Measurements from ENCODE around the gene TMED1.
"Not testable (repeated sequence)": the region's sequence is repeated elsewhere in the genome, so short reads cannot be mapped to it uniquely, and the experiment has no call there.

The TMED1 gene

DNA sequence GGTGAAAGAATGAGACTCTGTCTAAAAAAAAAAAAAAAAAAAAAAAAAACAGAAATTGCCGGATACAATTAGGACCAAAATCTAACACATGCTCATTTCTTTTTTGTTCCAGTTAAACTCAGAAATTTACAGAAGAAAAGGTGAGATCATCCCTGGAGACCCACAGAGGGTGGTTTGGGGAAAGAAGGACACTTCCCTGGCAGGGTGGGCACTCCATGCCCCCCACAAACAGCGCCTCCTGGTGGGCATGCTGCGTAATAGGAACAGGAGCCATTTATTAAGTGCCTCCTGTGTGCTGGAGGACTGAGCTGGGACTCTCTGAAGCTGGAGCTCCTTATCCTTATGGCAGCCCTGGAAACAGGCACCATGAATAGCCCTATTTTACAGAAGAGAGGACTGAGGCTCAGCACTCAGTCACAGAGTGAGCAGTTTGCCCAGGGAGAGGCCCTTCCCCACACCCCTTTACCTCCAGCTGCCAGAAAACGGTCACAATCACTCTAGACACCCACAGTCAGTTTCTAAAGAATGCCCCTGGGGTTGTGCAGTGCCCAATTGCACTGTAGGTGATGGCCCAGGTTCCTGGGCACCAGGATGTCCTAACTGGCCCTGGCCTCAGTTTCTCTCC lies 22.3 kb upstream of the TMED1 start:
- Histone ChIP-seq H3K4me2 (ENCODE audit: low read length) (no peak overlapping the region), H3K14ac (ENCODE audit: low read length) (no peak overlapping the region), H3K4ac (ENCODE audit: low read depth, low read length) (no peak overlapping the region), H3K79me1 (ENCODE audit: low read length) (no peaks in the 10 kb centered on the region), H3K4me3 (ENCODE audit: low read depth, low read length) (no peak overlapping the region), H2AK5ac (ENCODE audit: low read length) (no peak overlapping the region), H3K4me1 (ENCODE audit: control insufficient read depth in 1 of 2, insufficient read depth in 2 of 2, low read length in 2 of 2) (peaks cover 0 to 1% of the 10 kb centered on the region in 2 experiments), H2BK120ac (ENCODE audit: insufficient read depth, low read length, poor library complexity) (no peak overlapping the region), H4K12ac (ENCODE audit: low read depth, low read length) (no peak overlapping the region), H3K23ac (ENCODE audit: low read length) (no peak overlapping the region), H2BK5ac (ENCODE audit: low read depth, low read length, poor library complexity) (no peak overlapping the region), H3K9me3 (ENCODE audit: insufficient read depth, low read depth, low read length) (no peaks in the 10 kb centered on the region), H3K9ac (ENCODE audit: low read length) (peak overlapping the region; percentile 12), H3K18ac (ENCODE audit: low read length) (no peak overlapping the region), H2BK12ac (ENCODE audit: low read length) (no peak overlapping the region), H4K91ac (ENCODE audit: low read depth, low read length) (no peak overlapping the region), H3K79me2 (ENCODE audit: control insufficient read depth, insufficient read depth, low read length, poor library complexity) (no peaks in the 10 kb centered on the region), H3K36me3 (ENCODE audit: control insufficient read depth in 1 of 2, insufficient read depth in 2 of 2, low read length in 2 of 2) (no peaks in the 10 kb centered on the region), H3K27ac (ENCODE audit: low read depth, low read length) (no peak overlapping the region), H3K27me3 (ENCODE audit: insufficient read depth, low read length) (no peaks in the 10 kb centered on the region), H2AFZ (ENCODE audit: insufficient read depth, low read length, poor library complexity) (no peak overlapping the region), H4K8ac (ENCODE audit: low read depth, low read length) (no peak overlapping the region)
- DNase-seq, result no peak
- WGBS (ENCODE audit: extremely low coverage, insufficient coverage, insufficient read length), result no CpG with 5 or more reads among the region's 4 CpGs

- not testable (repeated sequence) for H4K8ac ChIP-seq (ENCODE audit: low read depth, low read length); H3K4ac ChIP-seq (ENCODE audit: low read depth, low read length); H3K4me2 ChIP-seq (ENCODE audit: low read length); H4K12ac ChIP-seq (ENCODE audit: low read depth, low read length); H3K18ac ChIP-seq (ENCODE audit: low read length); H3K4me1 ChIP-seq (ENCODE audit: control insufficient read depth in 1 of 2, insufficient read depth in 2 of 2, low read length in 2 of 2); H3K14ac ChIP-seq (ENCODE audit: low read length); H3K27me3 ChIP-seq (ENCODE audit: insufficient read depth, low read length); H3K36me3 ChIP-seq (ENCODE audit: control insufficient read depth in 1 of 2, insufficient read depth in 2 of 2, low read length in 2 of 2); H3K79me1 ChIP-seq (ENCODE audit: low read length); DNase-seq; H2AK5ac ChIP-seq (ENCODE audit: low read length); H3K27ac ChIP-seq (ENCODE audit: low read depth, low read length); H2BK5ac ChIP-seq (ENCODE audit: low read depth, low read length, poor library complexity); H3K23ac ChIP-seq (ENCODE audit: low read length); H2BK12ac ChIP-seq (ENCODE audit: low read length); H4K91ac ChIP-seq (ENCODE audit: low read depth, low read length); H3K4me3 ChIP-seq (ENCODE audit: low read depth, low read length); H3K9me3 ChIP-seq (ENCODE audit: insufficient read depth, low read depth, low read length); H3K79me2 ChIP-seq (ENCODE audit: control insufficient read depth, insufficient read depth, low read length, poor library complexity); H2BK120ac ChIP-seq (ENCODE audit: insufficient read depth, low read length, poor library complexity); H2AFZ ChIP-seq (ENCODE audit: insufficient read depth, low read length, poor library complexity); H3K9ac ChIP-seq (ENCODE audit: low read length)
- no CpG with 5 or more reads among the region's 1 CpG for WGBS (ENCODE audit: extremely low coverage, insufficient coverage, insufficient read length)
Measured at GRCh38 chr19:10856899-10857298, 20.9 kb upstream of the TMED1 start.

DNA sequence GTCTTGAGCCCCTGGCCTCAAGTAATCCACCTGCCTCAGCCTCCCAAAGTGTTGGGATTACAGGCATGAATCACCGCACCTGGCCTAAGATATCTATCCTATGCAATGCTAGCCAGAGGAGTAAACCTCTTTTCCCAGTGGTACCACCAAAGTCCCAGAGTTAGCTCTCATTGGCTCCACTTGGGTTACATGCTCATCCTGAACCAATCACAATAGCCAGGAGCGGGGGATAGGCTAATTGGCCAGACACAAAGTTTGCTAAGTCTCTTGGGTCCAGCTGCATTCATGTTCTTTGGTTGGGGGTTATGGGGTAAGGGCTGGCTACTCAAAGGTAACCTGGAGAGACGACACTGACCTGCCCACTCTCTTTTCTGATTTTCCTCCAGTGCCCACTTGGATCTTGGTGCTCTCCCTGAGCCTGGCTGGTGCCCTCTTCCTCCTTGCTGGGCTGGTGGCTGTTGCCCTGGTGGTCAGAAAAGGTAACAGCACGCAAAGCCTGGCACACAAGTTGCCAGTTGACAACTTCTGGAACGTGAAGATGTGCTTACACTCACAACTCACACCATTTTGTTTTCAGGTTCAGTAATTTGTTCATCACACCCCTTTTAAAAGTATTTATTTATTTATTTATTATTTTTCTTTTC lies 20.0 kb upstream of the TMED1 start:
- DNase-seq, result peak in 1 of 2 donors; percentile 43
- WGBS (ENCODE audit: extremely low coverage, insufficient coverage, insufficient read length), result no CpG with 5 or more reads among the region's 5 CpGs
- H2AK5ac ChIP-seq (ENCODE audit: low read length), result no peak overlapping the region
- no peak overlapping the region for H4K12ac ChIP-seq (ENCODE audit: low read depth, low read length)
- no peak overlapping the region for H4K91ac ChIP-seq (ENCODE audit: low read depth, low read length)
- no peak overlapping the region for H3K4me2 ChIP-seq (ENCODE audit: low read length)
- H3K23ac ChIP-seq (ENCODE audit: low read length), result no peak overlapping the region
- no peak overlapping the region for H2AFZ ChIP-seq (ENCODE audit: insufficient read depth, low read length, poor library complexity)
- H3K27me3 ChIP-seq (ENCODE audit: insufficient read depth, low read length), result no peaks in the 10 kb centered on the region
- no peak overlapping the region for H3K4ac ChIP-seq (ENCODE audit: low read depth, low read length)
- H3K27ac ChIP-seq (ENCODE audit: low read depth, low read length), result no peak overlapping the region
- no peak overlapping the region for H2BK5ac ChIP-seq (ENCODE audit: low read depth, low read length, poor library complexity)
- no peak overlapping the region for H3K4me3 ChIP-seq (ENCODE audit: low read depth, low read length)
- no peak overlapping the region for H3K18ac ChIP-seq (ENCODE audit: low read length)
- H3K4me1 ChIP-seq (ENCODE audit: control insufficient read depth in 1 of 2, insufficient read depth in 2 of 2, low read length in 2 of 2), result no peaks in the 10 kb centered on the region
- H2BK12ac ChIP-seq (ENCODE audit: low read length), result no peak overlapping the region
- no peak overlapping the region for H3K9ac ChIP-seq (ENCODE audit: low read length)
- H2BK120ac ChIP-seq (ENCODE audit: insufficient read depth, low read length, poor library complexity), result no peak overlapping the region
- H3K79me1 ChIP-seq (ENCODE audit: low read length), result no peaks in the 10 kb centered on the region
- H3K9me3 ChIP-seq (ENCODE audit: insufficient read depth, low read depth, low read length), result peaks cover 3% of the 10 kb centered on the region
- H3K36me3 ChIP-seq (ENCODE audit: control insufficient read depth in 1 of 2, insufficient read depth in 2 of 2, low read length in 2 of 2), result no peaks in the 10 kb centered on the region
- H3K14ac ChIP-seq (ENCODE audit: low read length), result no peak overlapping the region
- no peaks in the 10 kb centered on the region for H3K79me2 ChIP-seq (ENCODE audit: control insufficient read depth, insufficient read depth, low read length, poor library complexity)
- no peak overlapping the region for H4K8ac ChIP-seq (ENCODE audit: low read depth, low read length)

DNA sequence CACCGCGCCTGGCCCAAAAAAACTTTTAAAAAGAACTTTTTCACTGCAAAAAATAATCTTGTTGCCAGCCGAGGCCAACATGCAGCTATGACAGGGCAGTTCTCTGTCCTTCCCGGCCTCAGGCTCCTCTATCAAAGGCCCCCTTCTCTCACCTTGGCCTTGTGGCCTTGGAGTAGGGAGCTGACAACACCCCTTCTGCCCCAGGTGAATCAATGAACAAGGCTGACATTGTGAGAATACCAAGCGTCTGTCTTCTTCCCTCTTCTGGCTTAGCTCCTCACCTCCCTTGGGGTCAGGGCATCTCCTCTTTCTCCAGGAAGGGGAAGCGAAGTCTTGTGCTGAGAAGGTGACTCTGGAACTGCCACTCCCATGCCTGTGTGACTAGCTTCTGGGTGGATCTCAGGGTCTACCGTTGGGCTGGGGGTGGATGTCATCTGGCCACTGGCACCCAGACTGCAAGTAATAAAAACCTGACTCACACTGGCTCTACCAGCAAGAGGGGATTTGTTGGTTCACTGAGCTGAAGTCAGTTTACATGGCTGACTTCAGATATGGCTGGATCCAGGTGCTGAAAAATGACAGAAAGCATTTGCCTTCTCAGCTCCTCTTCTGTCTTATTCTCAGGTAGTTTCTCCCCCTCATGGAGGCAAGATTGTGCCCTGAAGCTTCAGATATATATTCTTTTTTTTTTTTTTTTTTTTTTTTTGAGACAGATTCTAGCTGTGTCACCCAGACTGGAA lies 18.5 kb upstream of the TMED1 start:
- no peak overlapping the region for H2BK5ac ChIP-seq (ENCODE audit: low read depth, low read length, poor library complexity)
- H3K9ac ChIP-seq (ENCODE audit: low read length), result no peak overlapping the region
- no peaks in the 10 kb centered on the region for H3K27me3 ChIP-seq (ENCODE audit: insufficient read depth, low read length)
- H3K4me3 ChIP-seq (ENCODE audit: low read depth, low read length), result no peak overlapping the region
- no peak overlapping the region for H2BK120ac ChIP-seq (ENCODE audit: insufficient read depth, low read length, poor library complexity)
- WGBS (ENCODE audit: extremely low coverage, insufficient coverage, insufficient read length), result no CpG with 5 or more reads among the region's 7 CpGs
- no peaks in the 10 kb centered on the region for H3K79me2 ChIP-seq (ENCODE audit: control insufficient read depth, insufficient read depth, low read length, poor library complexity)
- peaks cover 3% of the 10 kb centered on the region for H3K9me3 ChIP-seq (ENCODE audit: insufficient read depth, low read depth, low read length)
- no peak overlapping the region for H2BK12ac ChIP-seq (ENCODE audit: low read length)
- no peaks in the 10 kb centered on the region for H3K79me1 ChIP-seq (ENCODE audit: low read length)
- no peak overlapping the region for H2AK5ac ChIP-seq (ENCODE audit: low read length)
- H3K18ac ChIP-seq (ENCODE audit: low read length), result no peak overlapping the region
- H3K4ac ChIP-seq (ENCODE audit: low read depth, low read length), result no peak overlapping the region
- H4K91ac ChIP-seq (ENCODE audit: low read depth, low read length), result no peak overlapping the region
- no peak overlapping the region for H4K12ac ChIP-seq (ENCODE audit: low read depth, low read length)
- no peaks in the 10 kb centered on the region for H3K36me3 ChIP-seq (ENCODE audit: control insufficient read depth in 1 of 2, insufficient read depth in 2 of 2, low read length in 2 of 2)
- no peak overlapping the region for H3K4me2 ChIP-seq (ENCODE audit: low read length)
- H4K8ac ChIP-seq (ENCODE audit: low read depth, low read length), result no peak overlapping the region
- no peak overlapping the region for H2AFZ ChIP-seq (ENCODE audit: insufficient read depth, low read length, poor library complexity)
- H3K23ac ChIP-seq (ENCODE audit: low read length), result no peak overlapping the region
- no peaks in the 10 kb centered on the region for H3K4me1 ChIP-seq (ENCODE audit: control insufficient read depth in 1 of 2, insufficient read depth in 2 of 2, low read length in 2 of 2)
- H3K14ac ChIP-seq (ENCODE audit: low read length), result no peak overlapping the region
- H3K27ac ChIP-seq (ENCODE audit: low read depth, low read length), result no peak overlapping the region
- DNase-seq, result no peak
